HG02763 (cell line): ENCODE measurements around the gene DEGS1.
A peak's percentile ranks its signal among the peaks of the same experiment; 100 is the strongest.
"Not testable (repeated sequence)": the region's sequence is repeated elsewhere in the genome, so short reads cannot be mapped to it uniquely, and the experiment has no call there.

ENCODE experiments used
- ATAC-seq: cut with Tn5 transposase; IDR thresholded peaks from one replicate; pipeline ENCODE4 v1.9.1; 2021; ENCODE audit warnings: mild to moderate bottlenecking, moderate library complexity; ENCODE audit not compliant: unreplicated experiment

DEGS1 gene

GRCh38 chr1:224180783-224181452 lies 2.1 kb upstream of the DEGS1 start:
- no peak for ATAC-seq

DNA sequence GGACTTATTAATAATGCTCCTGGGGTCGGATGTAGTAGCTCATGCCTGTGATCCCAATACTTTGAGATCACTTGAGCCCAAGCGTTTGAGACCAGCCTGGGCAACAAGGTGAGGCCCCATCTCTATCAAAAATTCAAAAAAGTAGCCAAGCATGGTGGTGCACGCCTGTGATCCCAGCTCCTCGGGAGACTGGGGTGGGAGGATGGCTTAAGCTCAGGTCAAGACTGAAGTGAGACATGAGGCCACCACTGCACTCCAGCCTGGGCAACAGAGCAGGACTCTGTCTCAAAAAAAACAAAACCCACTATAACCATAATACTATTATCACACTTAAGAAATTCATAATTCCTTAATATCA lies 1.6 kb upstream of the DEGS1 start:
- ATAC-seq = no peak

DNA sequence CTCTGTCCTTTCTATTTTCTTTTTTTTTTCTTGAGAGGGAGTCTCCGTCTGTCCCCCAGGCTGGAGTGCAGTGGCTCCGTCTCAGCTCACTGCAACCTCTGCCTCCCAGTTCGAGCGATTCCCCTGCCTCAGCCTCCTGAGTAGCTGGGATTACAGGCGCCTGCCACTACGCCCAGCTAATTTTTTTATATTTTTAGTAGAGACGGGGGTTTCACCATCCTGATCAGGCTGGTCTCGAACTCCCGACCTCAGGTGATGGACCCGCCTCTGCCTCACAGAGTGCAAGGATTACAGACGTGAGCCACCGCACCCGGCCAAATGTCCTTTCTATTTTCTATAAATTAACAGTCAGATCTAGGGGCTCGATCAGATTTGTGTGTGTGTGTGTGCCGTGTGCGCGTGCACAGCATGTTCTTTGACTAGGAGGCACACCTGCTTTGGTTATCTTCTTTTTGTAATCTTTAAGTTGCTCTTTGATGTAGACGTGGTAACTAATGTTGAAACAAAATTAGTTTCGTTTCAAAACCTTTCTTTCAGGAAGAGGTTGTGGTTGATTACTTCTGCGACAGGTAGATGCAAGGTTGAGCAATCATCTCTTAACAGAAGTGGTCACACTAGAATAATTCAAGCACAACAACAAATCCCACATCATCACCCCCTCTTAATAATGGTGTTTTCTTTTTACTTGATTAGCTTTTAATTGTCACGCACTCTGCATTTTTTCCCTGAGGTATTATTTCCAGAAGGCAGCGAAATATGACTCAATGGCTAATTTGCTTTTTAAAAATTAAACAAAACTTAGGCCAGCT lies 779 bp upstream of the DEGS1 start:
- peak; percentile 23 for ATAC-seq

GRCh38 chr1:224183591-224184312 lies 712 bp downstream of the DEGS1 start:
- peak; percentile 40 for ATAC-seq

DNA sequence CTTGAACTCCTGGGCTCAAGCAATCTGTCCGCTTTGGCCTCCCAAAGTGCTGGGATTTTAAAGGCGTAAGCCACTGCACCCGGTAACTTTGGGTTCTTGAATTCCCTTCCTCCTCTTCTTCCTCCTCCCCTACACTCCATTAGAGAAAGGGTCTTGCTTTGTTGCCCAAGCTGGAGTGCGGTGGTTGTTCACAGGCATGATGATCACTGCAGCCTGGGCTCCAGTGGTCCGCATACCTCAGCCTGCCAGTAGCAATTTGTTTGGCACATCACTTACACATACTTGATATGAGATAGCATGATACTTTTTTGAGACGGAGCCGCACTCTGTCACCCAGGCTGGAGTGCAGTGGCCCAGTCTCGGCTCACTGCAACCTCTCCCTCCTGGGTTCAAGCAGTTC lies 2.2 kb downstream of the DEGS1 start:
- ATAC-seq = no peak

GRCh38 chr1:224188286-224188685 lies 5.2 kb downstream of the DEGS1 start:
- no peak for ATAC-seq

DNA sequence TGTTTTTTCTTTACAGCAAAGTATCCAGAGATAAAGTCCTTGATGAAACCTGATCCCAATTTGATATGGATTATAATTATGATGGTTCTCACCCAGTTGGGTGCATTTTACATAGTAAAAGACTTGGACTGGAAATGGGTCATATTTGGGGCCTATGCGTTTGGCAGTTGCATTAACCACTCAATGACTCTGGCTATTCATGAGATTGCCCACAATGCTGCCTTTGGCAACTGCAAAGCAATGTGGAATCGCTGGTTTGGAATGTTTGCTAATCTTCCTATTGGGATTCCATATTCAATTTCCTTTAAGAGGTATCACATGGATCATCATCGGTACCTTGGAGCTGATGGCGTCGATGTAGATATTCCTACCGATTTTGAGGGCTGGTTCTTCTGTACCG lies 6.5 kb downstream of the DEGS1 start:
- ATAC-seq = no peak

DNA sequence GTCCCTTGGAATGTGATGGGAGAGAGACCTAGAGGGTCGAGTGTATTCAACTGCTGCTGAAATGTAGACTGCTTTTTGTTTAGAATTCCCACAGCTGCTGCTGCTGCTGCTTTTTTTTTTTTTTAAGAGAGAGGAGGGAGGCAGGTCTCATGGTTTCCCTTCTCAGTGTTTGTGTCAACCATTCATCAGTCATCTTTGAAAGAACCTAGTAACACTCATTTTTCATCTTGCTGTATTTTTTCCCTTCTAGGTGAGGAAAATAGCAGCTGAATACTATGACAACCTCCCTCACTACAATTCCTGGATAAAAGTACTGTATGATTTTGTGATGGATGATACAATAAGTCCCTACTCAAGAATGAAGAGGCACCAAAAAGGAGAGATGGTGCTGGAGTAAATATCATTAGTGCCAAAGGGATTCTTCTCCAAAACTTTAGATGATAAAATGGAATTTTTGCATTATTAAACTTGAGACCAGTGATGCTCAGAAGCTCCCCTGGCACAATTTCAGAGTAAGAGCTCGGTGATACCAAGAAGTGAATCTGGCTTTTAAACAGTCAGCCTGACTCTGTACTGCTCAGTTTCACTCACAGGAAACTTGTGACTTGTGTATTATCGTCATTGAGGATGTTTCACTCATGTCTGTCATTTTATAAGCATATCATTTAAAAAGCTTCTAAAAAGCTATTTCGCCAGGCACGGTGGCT lies 9.2 kb downstream of the DEGS1 start:
- ATAC-seq = no peak

GRCh38 chr1:224193319-224193966 lies 10.4 kb downstream of the DEGS1 start:
- ATAC-seq = no peak

DNA sequence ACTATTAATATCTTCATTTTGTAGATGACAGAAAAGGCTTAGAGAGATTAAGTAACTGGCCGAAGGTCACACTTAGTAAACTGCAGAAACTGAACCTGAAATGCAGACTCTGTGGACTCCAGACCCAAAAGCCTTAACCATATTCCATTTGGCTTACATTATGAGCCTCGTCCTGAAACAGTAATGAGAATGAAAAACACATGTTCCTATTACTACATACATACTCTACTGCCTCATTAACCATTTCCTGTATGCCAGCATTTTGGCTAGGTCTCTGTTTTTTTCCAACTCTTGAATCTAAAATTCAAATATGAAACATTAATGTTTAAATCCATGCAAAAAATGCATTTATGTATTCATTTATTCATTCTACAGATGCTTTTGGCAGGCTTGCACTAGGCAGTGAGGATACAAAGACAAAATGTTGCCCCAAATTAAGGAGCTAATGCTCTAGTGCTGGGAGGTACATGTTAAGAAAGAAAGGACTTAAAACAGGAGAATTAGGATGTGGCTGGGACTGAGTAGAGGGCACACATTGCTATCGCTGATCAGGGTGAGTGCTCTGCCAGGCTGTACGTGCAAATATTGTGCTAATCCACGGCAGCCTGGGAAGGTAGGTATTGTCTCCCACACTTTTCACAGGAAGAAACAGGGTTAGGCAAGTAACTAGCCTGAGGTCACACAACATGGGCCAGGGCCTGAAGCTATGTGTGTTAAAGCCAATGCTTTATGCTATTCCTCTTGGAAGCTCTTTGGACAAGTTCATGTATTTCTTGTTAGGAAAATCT lies 14.0 kb downstream of the DEGS1 start:
- ATAC-seq = no peak

DNA sequence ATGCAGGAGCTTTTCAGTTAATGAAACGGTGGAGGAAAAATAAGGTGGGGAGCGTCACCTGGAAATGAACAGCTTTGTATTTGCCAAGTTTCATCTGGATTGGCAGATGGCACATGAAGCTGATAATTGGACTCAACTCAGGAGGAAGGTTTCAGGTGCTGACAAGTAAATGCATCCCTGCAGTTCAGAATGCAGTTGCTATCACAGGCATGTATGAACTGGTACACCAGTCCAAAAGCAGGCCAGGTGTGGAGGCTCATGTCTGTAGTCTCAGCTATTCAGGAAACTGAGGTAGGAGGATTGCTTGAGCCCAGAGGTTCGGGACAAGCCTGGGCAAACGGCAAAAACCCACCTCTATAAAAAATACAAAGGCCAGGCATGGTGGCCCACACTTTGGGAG lies 15.5 kb downstream of the DEGS1 start:
- no peak for ATAC-seq

- ATAC-seq = no peak
These were observed 16.6 kb downstream of the DEGS1 start for GRCh38 chr1:224199679-224200078.

- ATAC-seq = no peak
These were observed 18.3 kb downstream of the DEGS1 start for GRCh38 chr1:224201383-224201782.

GRCh38 chr1:224201853-224202252 lies 18.8 kb downstream of the DEGS1 start:
- no peak for ATAC-seq

- ATAC-seq = peak; percentile 62
These were observed 20.4 kb downstream of the DEGS1 start for GRCh38 chr1:224203243-224204016.

GRCh38 chr1:224205438-224205840 lies 22.4 kb downstream of the DEGS1 start:
- ATAC-seq = no peak

DNA sequence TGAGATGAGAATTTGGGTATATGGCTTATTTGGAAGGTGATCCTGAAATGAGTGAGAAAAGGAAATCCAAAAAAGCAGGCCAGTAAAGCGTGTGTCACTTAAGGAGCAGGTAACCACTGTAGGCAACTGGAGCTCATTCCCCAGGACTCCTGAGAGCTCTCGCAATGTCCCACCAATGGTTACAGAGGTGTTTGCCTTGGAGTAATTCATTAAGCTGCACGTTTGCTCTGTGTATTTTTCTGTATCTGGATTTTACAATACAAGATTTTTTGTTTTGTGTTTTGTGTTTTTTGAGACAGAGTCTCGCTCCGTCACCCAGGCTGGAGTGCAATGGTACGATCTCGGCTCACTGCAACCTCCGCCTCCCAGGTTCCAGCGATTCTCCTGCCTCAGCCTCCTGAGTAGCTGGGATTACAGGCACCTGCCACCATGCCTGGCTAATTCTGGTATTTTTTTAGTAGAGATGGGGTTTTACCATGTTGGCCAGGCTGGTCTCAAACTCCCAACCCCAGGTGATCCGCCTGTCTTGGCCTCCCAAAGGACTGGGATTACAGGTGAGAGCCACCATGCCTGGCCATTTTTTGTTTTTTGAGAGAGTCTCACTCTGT lies 23.0 kb downstream of the DEGS1 start:
- not testable (repeated sequence) for ATAC-seq

DNA sequence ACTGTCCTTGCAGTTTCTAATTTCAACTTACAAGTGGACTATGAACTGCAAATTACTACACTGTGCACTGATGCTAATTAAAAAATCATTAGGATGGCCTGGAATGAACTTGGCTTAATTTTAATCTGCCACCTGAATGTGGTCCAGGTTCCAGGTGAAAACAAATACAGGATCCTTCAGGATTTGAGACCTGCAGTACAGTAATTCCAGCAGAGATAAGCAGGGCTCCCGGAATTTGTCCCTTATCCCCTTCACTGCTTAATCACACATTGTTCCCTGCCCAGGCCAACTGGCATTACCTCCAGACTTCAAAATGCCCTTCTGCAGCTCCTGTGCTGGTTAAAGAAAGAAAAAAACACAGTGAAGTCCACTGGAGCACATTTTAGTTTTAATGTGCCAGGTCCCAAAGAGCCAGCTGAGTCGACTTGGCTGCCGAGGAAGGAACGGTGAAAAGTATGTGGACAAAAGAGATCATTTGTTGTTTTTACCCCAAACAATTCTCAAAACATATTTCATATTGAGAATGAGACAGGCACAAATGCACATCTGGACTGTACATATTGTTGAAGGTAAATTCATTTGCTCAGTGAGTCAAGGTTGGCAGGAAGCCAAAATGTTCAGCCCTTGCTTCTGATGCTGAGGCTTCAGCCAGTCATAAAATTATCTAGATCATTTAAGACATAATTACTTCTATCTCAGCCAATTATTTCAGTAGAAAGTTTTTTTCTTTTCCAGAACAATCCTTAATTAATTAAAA lies 28.3 kb downstream of the DEGS1 start:
- ATAC-seq = no peak
